Renal cortex interstitium (tissue), 11 donors: Measurements from ENCODE around the gene TTN. TPM values are rescaled to one million over a fixed set of nuclear protein-coding genes. Genes with fewer than 3 reads are reported as not detected.

Source experiments
- DNase-seq, 11 donors: peaks; one replicate each; pipeline ENCODE4 v3.0.0-alpha.2; 2013; ENCODE audit warnings: low read depth in 9 of 11, low spot score in 4 of 11; ENCODE audit errors: extremely low read depth in 1 of 11
- polyA plus RNA-seq, 3 donors: library from polyadenylated mRNA; unstranded; fragments of 120-200 nt; gene quantifications; one replicate each; pipeline ENCODE4 v1.2.1, GENCODE V29; 2013; ENCODE audit not compliant: insufficient read length in 3 of 3

TTN gene
- polyA plus RNA-seq, 3 donors, result 0.93 to 1.2 (median 1.2) TPM

DNA sequence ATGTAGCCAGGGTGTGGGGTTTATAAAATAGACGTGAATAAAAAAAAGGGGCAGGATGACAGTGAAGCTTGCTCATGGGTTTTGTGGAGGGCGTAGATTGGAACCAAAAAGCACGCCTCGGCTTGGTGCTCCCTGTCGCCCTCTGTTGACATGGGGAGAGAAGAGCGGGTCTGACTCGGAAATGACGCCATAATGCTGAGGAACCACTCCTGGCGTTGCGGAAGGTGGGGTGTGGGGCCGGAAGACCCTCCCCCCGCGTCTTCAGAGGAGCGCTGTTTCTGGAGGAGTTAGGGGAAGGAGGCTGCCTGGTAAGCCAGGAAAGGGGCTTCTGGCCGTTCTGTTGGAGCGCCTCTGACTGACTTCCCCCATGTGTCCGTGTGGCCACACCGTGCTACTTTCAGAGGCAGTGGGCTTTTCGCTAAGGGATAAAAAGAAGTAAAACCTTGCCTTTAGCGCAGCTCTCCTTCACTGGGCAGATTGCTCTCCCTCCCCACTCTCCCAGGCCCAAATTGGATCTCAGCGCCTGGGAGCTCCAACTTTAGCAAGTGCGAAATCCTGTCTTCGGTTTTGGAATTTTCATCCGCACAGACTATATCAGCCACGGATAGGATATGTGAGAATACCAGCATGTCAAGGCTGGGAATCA lies 284.1 kb downstream of the TTN start:
- peak; percentile 67 to 83 (median 80) for DNase-seq

DNA sequence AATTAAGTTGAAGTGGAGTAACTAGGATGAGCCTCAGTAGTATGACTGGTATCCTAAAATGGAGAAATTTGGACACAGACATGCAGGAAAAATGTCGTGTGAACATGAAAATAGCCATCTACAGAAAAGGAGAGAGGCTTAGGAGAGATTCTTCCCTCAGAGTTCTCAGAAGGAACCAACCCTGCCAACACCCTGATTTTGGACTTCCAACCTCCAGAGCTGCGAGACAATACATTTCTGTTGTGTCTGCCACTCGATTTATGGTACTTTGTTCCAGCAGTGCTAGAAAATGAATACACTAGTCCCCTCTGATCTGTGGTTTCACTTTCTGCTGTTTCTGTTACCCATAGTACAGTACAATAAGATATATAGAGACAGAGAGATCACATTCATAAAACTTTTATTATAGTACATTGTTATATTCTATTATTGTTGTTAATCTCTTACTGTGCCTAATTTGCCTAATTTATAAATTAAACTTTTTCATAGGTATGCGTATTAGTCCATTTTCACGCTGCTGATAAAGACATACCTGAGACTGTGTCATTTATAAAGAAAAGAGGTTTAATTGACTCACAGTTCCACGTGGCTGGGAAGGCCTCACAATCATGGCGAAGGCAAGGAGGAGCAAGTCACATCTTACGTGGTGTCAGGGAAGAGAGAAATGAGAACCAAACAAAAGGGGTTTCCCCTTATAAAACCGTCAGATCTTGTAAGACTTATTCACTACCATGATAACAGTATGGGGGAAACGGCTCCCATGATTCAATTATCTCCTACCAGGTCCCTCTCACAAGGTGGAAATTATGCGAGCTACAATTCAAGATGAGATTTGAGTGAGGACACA lies 285.7 kb downstream of the TTN start:
- DNase-seq, result no peak

- DNase-seq, result no peak
Observed at GRCh38 chr2:178517496-178517895, 289.7 kb downstream of the TTN start.

- DNase-seq, result no peak
Observed at GRCh38 chr2:178514664-178515063, 292.6 kb downstream of the TTN start.

- DNase-seq, result no peak
Observed at GRCh38 chr2:178513876-178514275, 293.3 kb downstream of the TTN start.

DNA sequence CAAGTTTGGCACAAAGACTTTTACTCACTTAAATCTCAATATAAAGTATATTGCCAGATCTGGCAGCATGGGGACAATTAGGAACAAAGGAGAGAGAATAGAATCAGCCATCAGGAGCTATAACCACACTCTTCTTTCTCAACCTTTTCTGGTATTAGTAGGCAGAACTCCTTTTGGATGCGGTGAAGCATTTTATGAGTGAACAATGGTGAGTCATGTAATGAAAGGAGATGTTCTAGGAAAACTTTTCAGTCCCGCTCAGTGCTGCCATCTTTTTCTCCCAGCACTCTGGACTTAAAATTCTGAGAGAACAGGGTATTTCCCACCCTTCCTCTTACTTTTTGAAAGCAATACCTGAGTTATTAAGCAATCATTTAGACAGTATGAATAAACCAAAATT lies 294.7 kb downstream of the TTN start:
- DNase-seq, result no peak

DNA sequence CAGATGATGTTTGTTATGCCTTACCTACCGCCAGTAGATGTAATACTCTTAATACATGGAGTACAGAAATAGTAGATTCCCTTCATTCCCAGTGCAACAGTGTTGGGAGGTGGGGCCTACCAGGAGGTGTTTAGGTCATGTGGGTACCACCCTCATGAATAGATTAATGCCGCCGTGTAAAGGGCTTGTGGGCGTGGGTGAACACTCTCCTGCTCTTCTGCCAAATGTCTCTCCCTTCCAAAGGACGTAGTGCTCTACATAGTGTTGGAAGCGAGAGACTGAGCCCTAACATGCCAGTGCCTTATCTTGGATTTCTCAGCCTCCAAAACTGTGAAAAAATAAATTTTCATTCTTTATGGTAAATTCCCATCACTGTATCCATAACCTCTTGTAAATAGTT lies 296.8 kb downstream of the TTN start:
- DNase-seq, result no peak

DNA sequence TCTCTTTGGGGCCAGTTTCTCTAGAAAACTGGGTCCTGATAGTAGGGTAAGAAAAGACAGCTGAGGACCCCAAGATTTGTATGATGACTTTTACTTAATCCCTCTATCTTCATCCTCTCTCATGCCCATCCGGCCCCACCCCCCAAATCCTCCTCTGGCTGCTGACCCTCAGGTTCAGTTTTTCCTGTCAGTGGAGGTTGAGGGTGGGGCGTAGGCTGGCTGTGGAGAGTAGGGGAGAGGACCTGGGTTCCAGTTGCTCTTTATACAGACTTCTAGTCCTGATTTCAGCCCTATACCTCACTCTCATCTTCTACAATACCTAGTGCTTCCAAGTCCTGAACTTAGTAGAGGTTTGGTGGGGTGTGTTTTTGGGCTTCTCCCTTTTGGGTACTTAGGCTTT lies 298.6 kb downstream of the TTN start:
- no peak for DNase-seq

- DNase-seq, result no peak
Observed at GRCh38 chr2:178506949-178507348, 300.3 kb downstream of the TTN start.

- no peak for DNase-seq
Observed at GRCh38 chr2:178506524-178506923, 300.7 kb downstream of the TTN start.

DNA sequence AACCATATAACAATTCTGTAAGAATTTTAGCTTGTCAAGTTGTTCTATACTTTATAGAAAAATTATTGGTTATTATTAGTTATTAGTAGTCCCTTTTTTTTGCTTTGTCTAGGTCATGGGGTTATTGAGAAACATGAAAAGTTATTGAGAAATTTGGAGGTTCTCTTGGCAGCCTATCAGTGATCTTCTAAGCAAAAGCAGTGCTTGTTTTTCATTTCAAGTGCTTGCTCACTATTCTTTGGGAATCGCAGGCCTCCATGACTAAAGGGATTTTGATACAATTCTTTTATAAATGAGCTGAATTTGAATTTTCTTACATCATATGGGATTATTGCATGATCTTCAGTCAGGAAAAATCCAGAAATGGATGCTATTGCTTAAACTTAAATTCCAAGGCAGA lies 301.1 kb downstream of the TTN start:
- no peak for DNase-seq

- no peak for DNase-seq
Observed at GRCh38 chr2:178502751-178503150, 304.5 kb downstream of the TTN start.

DNA sequence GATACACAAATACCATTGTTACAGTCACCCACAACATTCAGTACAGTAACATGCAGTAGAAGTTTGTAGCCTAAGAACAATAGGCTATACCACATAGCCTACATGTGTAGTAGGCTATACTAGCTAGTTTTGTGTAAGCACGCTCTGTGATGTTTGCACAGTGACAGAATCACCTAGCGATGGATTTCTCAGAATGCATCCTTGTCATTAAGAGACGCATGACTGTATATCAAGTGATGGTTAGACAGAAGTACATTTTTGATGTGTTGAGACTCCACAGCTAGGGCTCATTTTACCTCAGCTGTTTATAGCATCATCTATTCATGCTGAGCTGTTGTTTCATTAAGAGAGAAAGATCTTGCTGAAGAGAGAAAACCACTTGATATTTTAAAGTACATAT lies 307.6 kb downstream of the TTN start:
- no peak for DNase-seq

- no peak for DNase-seq
Observed at GRCh38 chr2:178498137-178498536, 309.1 kb downstream of the TTN start.

DNA sequence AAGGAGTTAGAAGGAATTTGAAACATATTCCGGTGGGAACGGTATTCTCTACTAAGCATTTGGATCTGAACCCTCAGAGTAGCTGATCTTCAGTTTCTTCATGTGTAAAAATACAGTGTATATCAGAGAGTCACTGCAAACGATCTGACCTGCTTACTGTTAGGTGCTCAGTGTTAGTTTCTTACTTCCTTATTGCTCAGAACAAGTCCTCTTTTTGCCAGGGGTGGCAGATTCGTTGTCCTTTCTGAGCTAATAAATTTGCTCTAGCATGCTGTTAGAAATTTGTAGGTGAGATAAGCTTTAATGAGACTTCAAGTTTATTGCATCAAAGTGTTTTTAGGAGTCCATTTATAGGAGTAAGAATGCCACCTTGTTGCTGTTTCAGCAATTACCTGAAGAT lies 311.2 kb downstream of the TTN start:
- no peak for DNase-seq

DNA sequence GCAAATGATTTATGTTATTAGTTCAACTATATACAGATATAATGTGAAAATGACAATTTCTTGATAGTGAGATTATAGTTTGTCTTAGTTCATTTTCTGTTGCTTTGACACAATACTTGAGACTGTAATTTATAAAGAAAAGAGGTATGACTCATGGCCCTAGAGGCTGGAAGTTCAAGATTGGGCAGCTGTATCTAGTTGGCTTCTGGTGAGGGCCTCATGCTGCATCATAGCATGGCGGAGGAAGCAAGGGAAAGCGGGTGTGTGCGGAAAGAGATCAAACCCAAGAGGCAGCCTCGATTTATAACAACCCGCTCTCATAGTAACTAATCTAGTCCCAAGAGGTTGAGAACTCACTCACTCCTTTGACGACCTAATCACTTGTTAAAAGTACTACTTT lies 315.6 kb downstream of the TTN start:
- no peak for DNase-seq

DNA sequence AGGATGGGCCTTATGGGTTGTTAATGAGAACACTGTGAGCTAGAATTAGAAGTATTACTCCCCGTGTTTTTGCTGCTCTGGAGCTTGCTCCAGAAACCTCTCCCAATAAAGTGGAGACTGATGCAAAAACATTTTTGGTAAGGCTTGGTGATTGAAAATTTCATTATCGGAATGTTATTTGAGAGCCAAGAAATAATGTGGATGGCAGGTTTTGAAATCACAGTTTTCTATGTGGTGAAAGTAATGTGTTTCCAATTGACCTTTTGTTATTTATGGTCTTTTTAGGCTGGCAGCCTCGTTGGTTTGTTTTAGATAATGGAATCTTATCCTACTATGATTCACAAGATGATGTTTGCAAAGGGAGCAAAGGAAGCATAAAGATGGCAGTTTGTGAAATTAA lies 321.9 kb downstream of the TTN start:
- DNase-seq, result no peak

DNA sequence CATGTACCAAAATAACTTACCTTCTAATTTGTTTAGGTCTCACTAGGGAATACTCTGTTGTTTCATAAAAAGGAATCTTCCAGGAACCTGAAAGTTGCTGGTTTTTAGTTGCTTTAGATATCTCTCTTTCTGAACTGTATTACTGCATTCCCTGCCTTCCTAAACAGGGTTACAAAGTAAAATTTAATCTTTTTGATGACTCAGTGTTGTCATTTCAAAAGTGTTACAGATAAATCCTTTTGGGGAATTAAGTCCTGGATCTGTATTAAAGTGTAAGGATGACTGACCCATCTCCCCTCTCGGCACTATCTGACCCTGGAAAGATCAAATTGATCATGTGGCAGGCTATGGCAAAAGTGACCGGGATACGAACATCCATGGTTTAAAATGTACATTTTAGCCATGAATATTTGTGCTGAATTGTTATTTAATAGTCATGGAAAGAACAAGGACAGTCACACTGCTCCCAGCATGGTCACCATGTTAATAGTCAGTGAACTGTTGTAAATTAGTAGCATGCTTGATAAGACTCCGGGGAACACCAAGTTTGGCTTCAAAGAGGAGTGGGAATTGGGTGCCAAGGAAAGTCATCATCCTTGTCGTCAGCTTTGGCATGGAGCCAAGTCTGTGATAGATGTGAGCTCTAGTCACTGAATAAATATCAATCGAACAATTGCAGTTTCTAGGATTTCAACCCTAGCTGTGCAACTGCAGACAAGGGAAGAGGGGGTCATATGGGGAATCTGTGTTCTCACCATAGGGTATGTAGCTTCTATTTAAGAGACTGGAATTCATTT lies 322.8 kb downstream of the TTN start:
- DNase-seq, result no peak

DNA sequence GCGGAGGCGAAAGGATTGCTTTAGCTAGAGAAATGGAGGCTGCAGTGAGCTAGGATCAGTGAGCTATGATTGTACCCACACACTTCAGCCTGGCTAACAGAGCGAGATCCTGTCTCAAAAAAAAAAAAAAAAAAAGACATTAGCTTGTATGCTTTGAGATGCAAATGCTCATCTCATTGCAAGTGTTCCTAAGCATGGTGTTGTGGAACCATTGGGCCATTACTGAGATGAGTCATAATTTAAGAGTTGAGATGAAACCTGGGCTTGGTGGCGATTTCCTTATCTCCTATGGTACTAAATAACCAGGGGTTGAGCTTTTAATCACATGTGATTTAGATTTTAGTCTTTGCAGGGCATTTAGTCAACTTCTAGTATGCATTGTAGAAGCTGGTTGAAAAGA lies 324.8 kb downstream of the TTN start:
- DNase-seq, result no peak
